Osteoblast (primary cell): ENCODE results near the gene ZDHHC7. TPM values are rescaled to one million over a fixed set of nuclear protein-coding genes. Genes with fewer than 3 reads are reported as not detected.

Experiments
- DNase-seq: peaks from one replicate; pipeline ENCODE4 v3.0.0; 2011; ENCODE audit warnings: low spot score, mixed read lengths; ENCODE audit not compliant: insufficient read length; ENCODE audit errors: missing footprints
- H2AFZ ChIP-seq: 2 replicates; pipeline ENCODE4 v1.6.0; 2011; ENCODE audit warnings: mild to moderate bottlenecking, low read length
- H3K27ac ChIP-seq: 2 replicates; pipeline ENCODE4 v1.5.1; 2011; ENCODE audit warnings: mild to moderate bottlenecking, low read depth, low read length, moderate library complexity
- H3K27me3 ChIP-seq: 2 replicates; pipeline ENCODE4 v1.6.0; 2012; ENCODE audit warnings: mild to moderate bottlenecking, control low read depth, inconsistent platforms, low read length, moderate library complexity; ENCODE audit not compliant: insufficient read depth
- H3K36me3 ChIP-seq: 2 replicates; pipeline ENCODE4 v1.5.1; 2011; ENCODE audit warnings: mild to moderate bottlenecking, low read length, control low read depth, moderate library complexity; ENCODE audit not compliant: insufficient read depth
- H3K4me1 ChIP-seq: 2 replicates; pipeline ENCODE4 v1.5.1; 2011; ENCODE audit warnings: mild to moderate bottlenecking, low read length, control low read depth, moderate library complexity; ENCODE audit not compliant: insufficient read depth
- H3K4me2 ChIP-seq: 2 replicates; pipeline ENCODE4 v1.6.0; 2011; ENCODE audit warnings: mild to moderate bottlenecking, low read length; ENCODE audit not compliant: insufficient read depth
- H3K4me3 ChIP-seq: fragments of 200-600 bp; sonication (generic); 3 replicates; pipeline ENCODE4 v1.5.1; 2012; ENCODE audit warnings: mild to moderate bottlenecking, low read length, inconsistent platforms; ENCODE audit not compliant: insufficient read depth
- H3K79me2 ChIP-seq: 2 replicates; pipeline ENCODE4 v1.6.0; 2012; ENCODE audit warnings: mild to moderate bottlenecking, low read length, control low read depth, inconsistent platforms; ENCODE audit not compliant: insufficient read depth
- H3K9me3 ChIP-seq: 2 replicates; pipeline ENCODE4 v1.5.1; 2011; ENCODE audit warnings: low read depth, low read length, control low read depth
- H4K20me1 ChIP-seq: 2 replicates; pipeline ENCODE4 v1.6.0; 2012; ENCODE audit warnings: mild to moderate bottlenecking, low read length, control low read depth; ENCODE audit not compliant: insufficient read depth
- CTCF ChIP-seq: IDR thresholded peaks from 2 replicates; pipeline ENCODE4 v1.5.1; 2011; ENCODE audit warnings: mild to moderate bottlenecking, low read depth, low read length, moderate library complexity; ENCODE audit errors: extremely low read depth
- total RNA-seq: library from RNA; depleted of rRNA; stranded (reverse); fragments of >200 nt; gene quantifications from 2 replicates; pipeline ENCODE4 v1.2.3, GENCODE V29; 2012

The ZDHHC7 gene
- total RNA-seq, 1 donor = 134 TPM

GRCh38 chr16:85017151-85017550 is 5.8 kb upstream of the ZDHHC7 start:
- H4K20me1 ChIP-seq = no peaks in the 10 kb centered on the region
- H3K27me3 ChIP-seq = peaks cover 4% of the 10 kb centered on the region
- H3K36me3 ChIP-seq = no peaks in the 10 kb centered on the region
- H2AFZ ChIP-seq = no peak overlapping the region
- peak; percentile 91 for DNase-seq
- TF ChIP-seq CTCF = no peak
- H3K9me3 ChIP-seq = no peaks in the 10 kb centered on the region
- H3K4me1 ChIP-seq = peaks cover 13% of the 10 kb centered on the region
- no peaks in the 10 kb centered on the region for H3K79me2 ChIP-seq
- no peak overlapping the region for H3K27ac ChIP-seq
- peak overlapping the region; percentile 18 for H3K4me2 ChIP-seq
- no peak overlapping the region for H3K4me3 ChIP-seq

DNA sequence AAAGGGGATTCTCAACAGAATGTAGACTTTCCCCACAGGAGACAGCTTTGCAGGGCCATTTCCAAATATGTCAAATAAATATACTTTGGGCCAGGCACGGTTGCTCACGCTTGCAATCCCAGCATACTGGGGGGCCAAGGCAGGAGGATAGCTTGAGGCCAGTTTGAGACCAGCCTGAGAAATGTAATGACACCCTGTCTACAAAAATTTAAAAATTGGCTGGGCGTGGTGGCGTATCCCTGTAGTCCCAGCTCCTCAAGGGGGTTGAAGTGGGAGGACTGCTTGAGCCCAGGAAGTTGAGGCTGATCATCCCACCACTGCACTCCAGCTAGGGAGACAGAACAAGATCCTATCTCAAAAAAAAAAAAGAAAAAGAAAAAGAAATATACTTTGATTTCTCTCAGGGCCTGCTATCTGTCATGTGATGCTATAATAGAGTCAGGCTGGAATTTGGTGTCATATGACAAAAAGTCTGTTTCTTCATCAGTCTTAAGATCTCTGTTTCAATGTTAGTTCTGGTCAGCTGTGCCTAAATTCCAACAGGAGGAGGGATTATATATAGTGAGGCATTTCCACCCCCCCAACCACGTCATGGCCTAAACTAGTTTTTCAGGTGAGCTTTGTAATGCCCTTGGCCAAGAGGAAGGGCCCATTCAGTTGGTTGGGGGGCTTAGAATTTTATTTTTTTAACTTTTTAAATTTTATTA is 4.3 kb upstream of the ZDHHC7 start:
- Histone ChIP-seq H3K36me3 (no peaks in the 10 kb centered on the region), H3K27ac (no peak overlapping the region)
- no peak for DNase-seq

GRCh38 chr16:85014311-85014710 is 3.0 kb upstream of the ZDHHC7 start:
- Histone ChIP-seq H3K4me2 (no peak overlapping the region), H3K4me1 (peaks cover 23% of the 10 kb centered on the region), H2AFZ (no peak overlapping the region), H3K4me3 (no peak overlapping the region), H3K27ac (no peak overlapping the region), H4K20me1 (no peaks in the 10 kb centered on the region), H3K36me3 (no peaks in the 10 kb centered on the region), H3K9me3 (no peaks in the 10 kb centered on the region), H3K27me3 (no peaks in the 10 kb centered on the region), H3K79me2 (peaks cover 22% of the 10 kb centered on the region)
- TF ChIP-seq CTCF = no peak
- no peak for DNase-seq

More for the DNA sequence above, 4.3 kb upstream of the ZDHHC7 start:
- Histone ChIP-seq H3K4me2 (no peak overlapping the region), H3K4me3 (no peak overlapping the region), H3K27me3 (peaks cover 4% of the 10 kb centered on the region), H3K4me1 (peaks cover 16% of the 10 kb centered on the region), H2AFZ (peak overlapping the region; percentile 12), H4K20me1 (no peaks in the 10 kb centered on the region), H3K9me3 (no peaks in the 10 kb centered on the region), H3K79me2 (peaks cover 9% of the 10 kb centered on the region)
- no peak for TF ChIP-seq CTCF

GRCh38 chr16:85011846-85012284 is 530 bp upstream of the ZDHHC7 start:
- peak overlapping the region; percentile 92 for H3K4me2 ChIP-seq
- H2AFZ ChIP-seq = peak overlapping the region; percentile 95
- no peaks in the 10 kb centered on the region for H3K27me3 ChIP-seq
- no peak for DNase-seq
- no peaks in the 10 kb centered on the region for H4K20me1 ChIP-seq
- H3K4me3 ChIP-seq = peak overlapping the region; percentile 87
- peaks cover 21% of the 10 kb centered on the region for H3K4me1 ChIP-seq
- no peak for TF ChIP-seq CTCF
- H3K36me3 ChIP-seq = peaks cover 8% of the 10 kb centered on the region
- no peaks in the 10 kb centered on the region for H3K9me3 ChIP-seq
- peaks cover 46% of the 10 kb centered on the region for H3K79me2 ChIP-seq
- peak overlapping the region; percentile 99 for H3K27ac ChIP-seq
